Measurements from ENCODE around the gene ODAD3. TPM values are rescaled to one million over a fixed set of nuclear protein-coding genes. Genes with fewer than 3 reads are reported as not detected.

Gene ODAD3
- total and polyA plus RNA-seq, 2 donors (not counting 1 experiment from before 2014, with no cell fraction given), result 0.18 to 0.62 TPM

- H3K4me1 ChIP-seq (ENCODE audit: control insufficient read depth in 2 of 2, insufficient read depth in 2 of 2, low read length in 2 of 2), result peaks cover 23 to 25% of the 10 kb centered on the region in 2 donors
- H4K20me1 ChIP-seq (ENCODE audit: control insufficient read depth, insufficient read depth, low read length, poor library complexity, severe bottlenecking), result no peaks in the 10 kb centered on the region
- CTCF ChIA-PET, result no interaction called here
- no peak overlapping the region for H3K4me2 ChIP-seq (replicated peaks; ENCODE audit: low read depth, low read length, poor library complexity, severe bottlenecking)
- peaks cover 0 to 27% (median 0%) of the 10 kb centered on the region in 3 donors for H3K9me3 ChIP-seq (ENCODE audit: control extremely low read depth in 1 of 3, control insufficient read depth in 2 of 3, insufficient read depth in 1 of 3, low read length in 2 of 3)
- H3K79me2 ChIP-seq (ENCODE audit: control insufficient read depth, insufficient read depth, low read length), result no peaks in the 10 kb centered on the region
- Mint-ChIP-seq H3K27me3 (peaks cover 5% of the 10 kb centered on the region), H3K9me3 (ENCODE audit: insufficient read depth) (no peaks in the 10 kb centered on the region), H3K4me1 (peaks cover 23% of the 10 kb centered on the region), H3K4me3 (no peak overlapping the region), H3K27ac (no peak overlapping the region)
- peaks cover 0 to 16% (median 8%) of the 10 kb centered on the region in 4 experiments for H3K27me3 ChIP-seq (replicated peaks in 1 of 4; ENCODE audit: control extremely low read depth in 1 of 4, control insufficient read depth in 3 of 4, insufficient read depth in 4 of 4, low read length in 3 of 4)
- H3K36me3 ChIP-seq (replicated peaks in 1 of 2; ENCODE audit: control extremely low read depth in 1 of 2, control insufficient read depth in 1 of 2, extremely low read depth in 1 of 2, insufficient read depth in 2 of 2, low read length in 1 of 2), result no peaks in the 10 kb centered on the region
- WGBS (ENCODE audit: insufficient coverage), result 94% methylated on average over 19 of the region's 19 CpGs
- H3K4me3 ChIP-seq (ENCODE audit: control extremely low read depth in 1 of 5, extremely low read depth in 1 of 5, insufficient read depth in 1 of 5, low read depth in 2 of 5, low read length in 4 of 5), result no peak overlapping the region
- POLR2A ChIA-PET, result no interaction called here
- no peak for TF ChIP-seq EZH2 (IDR thresholded peaks at IDR 0.05; ENCODE audit: borderline replicate concordance, insufficient read depth, low read depth, low read length, poor library complexity, severe bottlenecking)
- TF ChIP-seq CTCF (IDR thresholded peaks at IDR 0.05), result no peak
- DNase-seq, result no peak
- H2AFZ ChIP-seq (ENCODE audit: insufficient read depth, low read depth, low read length, poor library complexity, severe bottlenecking), result no peak overlapping the region
- no peak for ATAC-seq (ENCODE audit: low read depth)
- no peak overlapping the region for H3K9ac ChIP-seq (ENCODE audit: low read length)
- intact Hi-C loops (cut with micrococcal nuclease), result no loop called here
- no peak overlapping the region for H3K27ac ChIP-seq (ENCODE audit: low read length in 2 of 2)
Measured at GRCh38 chr19:11426656-11427055, 8.3 kb downstream of the ODAD3 start.

GRCh38 chr19:11425719-11426457 lies 9.0 kb downstream of the ODAD3 start:
- peaks cover 0 to 23% (median 11%) of the 10 kb centered on the region in 4 experiments for H3K27me3 ChIP-seq (replicated peaks in 1 of 4; ENCODE audit: control extremely low read depth in 1 of 4, control insufficient read depth in 3 of 4, insufficient read depth in 4 of 4, low read length in 3 of 4)
- Mint-ChIP-seq H3K4me3 (no peak overlapping the region), H3K4me1 (peaks cover 31% of the 10 kb centered on the region), H3K27ac (no peak overlapping the region), H3K27me3 (peaks cover 11% of the 10 kb centered on the region), H3K9me3 (ENCODE audit: insufficient read depth) (no peaks in the 10 kb centered on the region)
- peaks cover 30 to 33% of the 10 kb centered on the region in 2 donors for H3K4me1 ChIP-seq (ENCODE audit: control insufficient read depth in 2 of 2, insufficient read depth in 2 of 2, low read length in 2 of 2)
- no peak overlapping the region for H3K4me2 ChIP-seq (replicated peaks; ENCODE audit: low read depth, low read length, poor library complexity, severe bottlenecking)
- H3K9me3 ChIP-seq (ENCODE audit: control extremely low read depth in 1 of 3, control insufficient read depth in 2 of 3, insufficient read depth in 1 of 3, low read length in 2 of 3), result peaks cover 0 to 34% (median 0%) of the 10 kb centered on the region in 3 donors
- POLR2A ChIA-PET, result no interaction called here
- CTCF ChIA-PET, result no interaction called here
- 94% methylated on average over 23 of the region's 28 CpGs for whole genome bisulfite sequencing (ENCODE audit: insufficient coverage)
- no peak for TF ChIP-seq EZH2 (IDR thresholded peaks at IDR 0.05; ENCODE audit: borderline replicate concordance, insufficient read depth, low read depth, low read length, poor library complexity, severe bottlenecking)
- TF ChIP-seq CTCF (IDR thresholded peaks at IDR 0.05), result no peak
- no peak for DNase-seq
- no peak overlapping the region for H3K9ac ChIP-seq (ENCODE audit: low read length)
- H2AFZ ChIP-seq (ENCODE audit: insufficient read depth, low read depth, low read length, poor library complexity, severe bottlenecking), result no peak overlapping the region
- no peak overlapping the region for H3K27ac ChIP-seq (ENCODE audit: low read length in 2 of 2)
- H3K79me2 ChIP-seq (ENCODE audit: control insufficient read depth, insufficient read depth, low read length), result no peaks in the 10 kb centered on the region
- H4K20me1 ChIP-seq (ENCODE audit: control insufficient read depth, insufficient read depth, low read length, poor library complexity, severe bottlenecking), result no peaks in the 10 kb centered on the region
- no peak for ATAC-seq (ENCODE audit: low read depth)
- H3K4me3 ChIP-seq (ENCODE audit: control extremely low read depth in 1 of 5, extremely low read depth in 1 of 5, insufficient read depth in 1 of 5, low read depth in 2 of 5, low read length in 4 of 5), result no peak overlapping the region
- H3K36me3 ChIP-seq (replicated peaks in 1 of 2; ENCODE audit: control extremely low read depth in 1 of 2, control insufficient read depth in 1 of 2, extremely low read depth in 1 of 2, insufficient read depth in 2 of 2, low read length in 1 of 2), result no peaks in the 10 kb centered on the region
- intact Hi-C loops (cut with micrococcal nuclease), result no loop called here
